NCI-H146 treated with DMSO at 0.1 percent for 48 hours (cell line): ENCODE results near the gene SERPINF2.
"Not testable (repeated sequence)": the region's sequence is repeated elsewhere in the genome, so short reads cannot be mapped to it uniquely, and the experiment has no call there.

ENCODE experiments used
- DNase-seq: peaks from one replicate; lab custom pipeline; 2025; ENCODE audit not compliant: unreplicated experiment; lab: John Stamatoyannopoulos, UW

SERPINF2 gene

GRCh38 chr17:1733759-1734158 is 8.9 kb upstream of the SERPINF2 start:
- DNase-seq = no peak

- DNase-seq = no peak
These were observed 7.3 kb upstream of the SERPINF2 start for GRCh38 chr17:1735418-1735817.

- DNase-seq = no peak
These were observed 6.8 kb upstream of the SERPINF2 start for GRCh38 chr17:1735834-1736347.

GRCh38 chr17:1736348-1737281 is 6.1 kb upstream of the SERPINF2 start:
- no peak for DNase-seq

GRCh38 chr17:1737531-1738291 is 5.0 kb upstream of the SERPINF2 start:
- DNase-seq = no peak

- not testable (repeated sequence) for DNase-seq
These were observed 772 bp upstream of the SERPINF2 start for GRCh38 chr17:1741899-1742298.

- no peak for DNase-seq
These were observed 393 bp downstream of the SERPINF2 start for GRCh38 chr17:1743088-1743439.

- no peak for DNase-seq
These were observed 2.2 kb downstream of the SERPINF2 start for GRCh38 chr17:1744551-1745512.

GRCh38 chr17:1745513-1746020 is 2.9 kb downstream of the SERPINF2 start:
- no peak for DNase-seq

- no peak for DNase-seq
These were observed 4.4 kb downstream of the SERPINF2 start for GRCh38 chr17:1746975-1747543.

- no peak for DNase-seq
These were observed 8.0 kb downstream of the SERPINF2 start for GRCh38 chr17:1750628-1751027.

GRCh38 chr17:1752425-1753262 is 10.0 kb downstream of the SERPINF2 start:
- DNase-seq = peak; percentile 68

GRCh38 chr17:1753767-1754429 is 11.2 kb downstream of the SERPINF2 start:
- DNase-seq = no peak

GRCh38 chr17:1754430-1755112 is 11.9 kb downstream of the SERPINF2 start:
- DNase-seq = no peak

- no peak for DNase-seq
These were observed 12.7 kb downstream of the SERPINF2 start for GRCh38 chr17:1755252-1755826.

GRCh38 chr17:1755827-1756262 is 13.2 kb downstream of the SERPINF2 start:
- no peak for DNase-seq

GRCh38 chr17:1758807-1759206 is 16.1 kb downstream of the SERPINF2 start:
- DNase-seq = no peak

GRCh38 chr17:1759529-1759928 is 16.9 kb downstream of the SERPINF2 start:
- no peak for DNase-seq
